Heart left ventricle (tissue), 13 donors: ENCODE measurements around the gene KRT72.

ENCODE experiments used
- CTCF ChIP-seq, 12 donors: fragments of 200-600 bp; sonication (generic) in 4 of 12; IDR thresholded peaks; one replicate each; pipeline versions ENCODE4 v1.5.0 to v1.8.0; 2018 to 2022; ENCODE audit warnings: antibody characterized with exemption in 12 of 12, mild to moderate bottlenecking in 5 of 12
- POLR2A ChIP-seq, 2 donors: fragments of 450-650 bp; IDR thresholded peaks; one replicate each; pipeline ENCODE4 v1.6.1; 2017; ENCODE audit warnings: antibody characterized with exemption in 2 of 2, mild to moderate bottlenecking in 2 of 2, moderate library complexity in 2 of 2
- donor health status: ischemic (EF 13 %, LVEDD 7.1; RV severe dilation, severe dysfunction).
- donor health status: DM: no; HTN: yes; CAD: no.
- donor health status: DM: no; HTN: no; CAD: no.
- donor health status: ischemic (EF 25% LVEDD 6.9; RV normal size, moderate dysfunction).
- donor health status: ischemic (EF 25% LVEDD 5.7; RV mildly dilated, moderate dysfunction).
- donor health status: ischemic (EF 35%, LVEDD 5.7; RV mildly dilated, moderate dysfunction).
- donor health status: nonischemic (EF 11% LVEDD 7.7; RV severe dilation, severe dysfunction).
- donor health status: DM: yes; HTN: yes; CAD: no.
- donor health status: PGD.
- donor health status: ischemic (EF 29% LVEDD 5.4; RV normal size, mild dysfunction).
- donor health status: nonischemic (EF 23%, LVEDD 6.1; RV moderate dilation, normal function).

- TF ChIP-seq POLR2A (IDR thresholded peaks at IDR 0.05): no peak
- TF ChIP-seq CTCF (IDR thresholded peaks at IDR 0.05): no peak
These were observed 47.8 kb upstream of the KRT72 start for GRCh38 chr12:52649066-52649465.
